Central memory CD4-positive, alpha-beta T cell (primary cell): Measurements from ENCODE around the gene OR2AT4.
"Not testable (repeated sequence)": the region's sequence is repeated elsewhere in the genome, so short reads cannot be mapped to it uniquely, and the experiment has no call there.

ENCODE experiments used
- DNase-seq: peaks from one replicate; pipeline ENCODE4 v3.0.0; 2022

Gene OR2AT4

GRCh38 chr11:75101424-75102128, 4.9 kb upstream of the OR2AT4 start:
- no peak for DNase-seq

GRCh38 chr11:75100314-75100713, 3.6 kb upstream of the OR2AT4 start:
- no peak for DNase-seq

- DNase-seq: no peak
Measured at GRCh38 chr11:75099635-75100034, 3.0 kb upstream of the OR2AT4 start.

DNA sequence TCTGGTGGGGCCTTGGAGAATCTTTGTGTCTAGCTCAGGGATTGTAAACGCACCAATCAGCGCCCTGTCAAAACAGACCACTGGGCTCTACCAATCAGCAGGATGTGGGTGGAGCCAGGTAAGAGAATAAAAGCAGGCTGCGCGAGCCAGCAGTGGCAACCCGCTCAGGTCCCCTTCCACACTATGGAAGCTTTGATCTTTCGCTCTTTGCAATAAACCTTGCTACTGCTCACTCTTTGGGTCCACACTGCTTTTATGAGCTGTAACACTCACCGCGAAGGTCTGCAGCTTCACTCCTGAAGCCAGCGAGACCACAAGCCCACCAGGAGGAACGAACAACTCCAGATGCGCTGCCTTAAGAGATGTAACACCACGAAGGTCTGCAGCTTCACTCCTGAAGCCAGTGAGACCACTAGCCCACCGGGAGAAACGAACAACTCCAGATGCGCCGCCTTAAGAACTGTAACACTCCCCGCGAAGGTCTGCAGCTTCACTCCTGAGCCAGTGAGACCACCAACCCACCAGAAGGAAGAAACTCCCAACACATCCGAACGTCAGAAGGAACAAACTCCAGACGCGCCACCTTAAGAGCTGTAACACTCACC, 2.3 kb upstream of the OR2AT4 start:
- DNase-seq: not testable (repeated sequence)

- not testable (repeated sequence) for DNase-seq
Measured at GRCh38 chr11:75098181-75098580, 1.5 kb upstream of the OR2AT4 start.

- no peak for DNase-seq
Measured at GRCh38 chr11:75097173-75097557, 489 bp upstream of the OR2AT4 start.

DNA sequence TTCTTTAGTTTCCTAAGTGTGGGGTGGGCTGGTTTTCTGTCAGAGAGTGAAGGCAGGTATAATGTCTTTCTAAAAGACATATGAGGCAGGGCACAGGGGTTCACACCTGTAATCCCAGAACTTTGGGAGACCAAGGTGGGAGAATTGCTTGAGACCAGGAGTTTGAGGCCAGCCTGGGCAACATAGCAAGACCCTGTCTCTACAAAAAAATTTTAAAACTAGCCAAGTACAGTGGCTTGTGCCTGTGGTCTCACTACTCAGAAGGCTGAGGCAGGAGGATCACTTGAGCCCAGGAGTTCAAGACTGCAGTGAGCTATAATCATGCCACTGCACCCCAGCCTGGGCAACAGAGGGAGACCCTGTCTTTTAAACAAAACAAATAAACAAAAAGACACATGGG, 2.3 kb downstream of the OR2AT4 start:
- not testable (repeated sequence) for DNase-seq

GRCh38 chr11:75090671-75091177, 6.0 kb downstream of the OR2AT4 start:
- DNase-seq: no peak

DNA sequence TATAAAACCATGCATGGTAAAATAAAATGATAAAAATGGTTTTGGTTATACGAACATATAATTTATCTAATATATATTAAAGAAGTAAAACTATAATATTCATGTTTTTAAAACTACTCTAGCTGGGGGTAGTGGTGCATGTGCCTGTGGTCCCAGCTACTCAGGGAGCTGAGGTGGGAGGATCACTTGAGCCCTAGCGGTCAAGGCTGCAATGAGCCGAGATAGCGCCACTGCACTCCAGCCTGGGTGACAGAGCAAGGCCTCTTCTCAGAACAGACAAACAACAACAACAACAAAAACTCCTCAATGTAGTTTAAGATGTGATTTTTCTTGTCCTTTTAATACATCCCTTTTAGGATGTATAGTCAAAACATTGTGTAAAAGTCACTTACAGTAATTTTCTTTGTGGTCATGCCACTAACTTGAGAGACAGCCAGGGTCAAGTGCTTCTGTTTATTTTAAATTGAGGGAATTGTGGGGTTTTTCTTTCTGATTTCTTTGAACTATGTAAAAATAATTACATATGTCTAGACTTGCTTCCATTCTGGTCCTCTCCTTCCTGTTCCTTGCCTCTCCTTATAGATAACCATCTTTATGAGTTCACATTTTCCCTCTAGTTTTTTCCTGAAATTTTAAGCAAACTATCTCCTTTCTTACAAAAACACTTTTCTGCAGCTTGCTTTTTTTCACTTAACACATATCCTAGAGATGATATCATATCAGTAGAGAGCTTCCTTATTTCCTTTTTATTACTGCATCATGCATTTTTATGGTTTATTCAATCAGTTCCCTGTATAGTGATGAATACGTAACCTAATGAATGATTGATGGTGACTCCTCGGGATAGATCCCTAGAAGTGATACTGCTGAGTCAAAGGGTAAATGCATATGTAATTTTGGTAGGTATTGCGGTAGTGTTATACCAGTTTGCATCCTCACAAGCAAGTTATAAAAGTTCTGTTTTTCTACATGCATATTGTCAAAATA, 9.1 kb downstream of the OR2AT4 start:
- no peak for DNase-seq

DNA sequence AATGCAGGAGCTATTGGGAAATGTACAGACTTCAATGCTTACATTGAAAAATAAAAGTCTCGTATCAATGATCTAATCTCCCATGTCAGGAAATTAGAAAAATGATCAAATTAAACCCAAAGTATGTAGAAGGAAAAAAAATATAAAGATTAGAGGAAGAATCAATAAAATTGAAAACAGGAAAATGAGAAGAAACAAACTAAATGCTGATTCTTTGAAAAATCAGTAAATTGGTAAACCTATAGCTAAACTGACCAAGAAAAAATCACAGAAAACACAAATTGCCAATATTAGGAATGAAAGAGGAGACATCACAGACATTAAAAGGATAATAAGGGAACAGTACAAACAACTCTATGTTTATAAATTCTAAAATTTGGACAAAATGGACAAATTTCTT, 11.8 kb downstream of the OR2AT4 start:
- no peak for DNase-seq

GRCh38 chr11:75083217-75083605, 13.5 kb downstream of the OR2AT4 start:
- DNase-seq: no peak

DNA sequence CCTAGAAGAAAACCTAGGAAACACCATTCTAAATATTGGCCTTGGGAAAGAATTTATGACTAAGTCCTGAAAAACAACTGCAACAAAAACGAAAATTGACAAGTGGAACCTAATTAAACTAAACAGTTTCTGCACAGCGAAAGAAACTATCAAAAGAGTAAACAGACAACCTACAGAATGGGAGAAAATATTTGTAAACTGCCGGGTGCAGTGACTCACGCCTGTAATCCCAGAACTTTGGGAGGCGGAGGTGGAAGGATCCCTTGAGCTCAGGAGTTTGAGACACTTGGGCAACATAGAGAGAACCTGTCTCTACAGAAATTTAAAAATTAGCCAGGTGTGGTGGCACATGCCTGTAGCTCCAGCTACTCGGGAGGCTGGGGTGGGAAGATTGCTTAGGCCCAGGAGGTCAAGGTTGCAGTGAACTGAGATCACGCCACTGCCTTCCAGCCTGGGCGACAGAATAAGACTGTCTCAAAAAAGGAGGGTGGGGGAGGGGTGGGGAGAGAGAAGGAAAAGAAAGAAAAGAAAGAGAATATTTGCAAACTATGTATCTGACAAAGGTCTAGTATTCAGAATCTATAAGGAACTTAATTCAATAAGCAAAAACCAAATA, 14.0 kb downstream of the OR2AT4 start:
- DNase-seq: no peak

- DNase-seq: no peak
Measured at GRCh38 chr11:75079546-75079945, 17.1 kb downstream of the OR2AT4 start.

- DNase-seq: no peak
Measured at GRCh38 chr11:75078233-75078632, 18.4 kb downstream of the OR2AT4 start.

DNA sequence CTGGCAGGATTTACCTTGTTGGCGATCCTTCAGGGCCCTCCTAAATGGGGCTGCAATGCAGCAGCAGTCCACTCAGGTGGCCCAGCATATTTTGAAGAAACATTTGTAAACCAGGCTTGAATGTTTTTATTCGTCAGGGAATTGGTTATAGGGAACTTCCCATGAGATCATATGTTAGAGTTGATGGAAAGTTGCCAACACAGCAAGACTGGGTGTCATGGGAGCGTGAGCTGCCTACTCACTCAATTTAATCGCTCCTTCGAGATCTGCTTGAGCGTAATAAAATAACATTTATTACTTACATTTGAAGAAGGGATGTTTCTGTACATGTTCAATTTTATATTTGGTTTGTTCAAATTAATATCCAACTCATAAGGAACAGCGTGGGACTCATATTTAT, 19.4 kb downstream of the OR2AT4 start:
- no peak for DNase-seq

DNA sequence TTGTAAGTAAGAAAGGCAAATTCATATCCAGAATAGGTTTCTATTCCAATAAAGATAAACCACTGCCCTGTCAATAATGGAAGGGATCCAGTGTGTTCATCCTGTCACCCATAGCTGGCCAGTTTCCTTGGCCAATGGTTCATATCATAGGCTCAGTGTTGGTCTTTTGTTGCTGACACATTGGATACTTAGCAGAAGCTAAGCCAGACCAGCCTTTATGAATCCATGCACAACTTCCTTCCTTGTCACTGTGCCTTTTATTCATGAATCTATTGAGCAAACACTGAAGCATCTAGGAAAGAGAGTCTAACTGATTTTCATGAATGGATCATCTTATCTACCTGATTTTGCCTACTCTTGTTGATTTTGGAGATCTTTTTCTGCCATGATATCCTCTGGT, 20.0 kb downstream of the OR2AT4 start:
- no peak for DNase-seq

- no peak for DNase-seq
Measured at GRCh38 chr11:75073459-75074190, 23.1 kb downstream of the OR2AT4 start.

- no peak for DNase-seq
Measured at GRCh38 chr11:75072582-75072981, 24.1 kb downstream of the OR2AT4 start.

GRCh38 chr11:75069473-75069872, 27.2 kb downstream of the OR2AT4 start:
- DNase-seq: no peak

- DNase-seq: no peak
Measured at GRCh38 chr11:75068993-75069392, 27.7 kb downstream of the OR2AT4 start.

DNA sequence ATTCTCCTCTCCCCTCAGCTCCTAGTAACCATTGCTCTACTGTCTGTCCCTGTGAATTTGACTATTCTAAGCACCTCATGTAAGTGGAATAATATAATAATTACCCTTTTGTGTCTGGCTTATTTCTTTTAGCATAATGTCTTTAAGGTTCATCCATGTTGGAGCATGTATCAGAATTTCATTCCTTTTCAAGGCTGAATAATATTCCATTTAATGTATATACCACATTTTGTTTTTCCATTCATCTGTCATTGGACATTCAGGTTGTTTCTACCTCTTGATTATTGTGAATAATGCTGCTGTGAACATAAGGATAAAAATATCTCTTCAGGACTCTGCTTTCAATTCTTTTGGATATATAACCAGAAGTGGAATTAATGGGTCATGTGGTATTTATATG, 28.1 kb downstream of the OR2AT4 start:
- no peak for DNase-seq

- no peak for DNase-seq
Measured at GRCh38 chr11:75066061-75066460, 30.6 kb downstream of the OR2AT4 start.
